Measurements from ENCODE around the gene HOXB9. TPM values are rescaled to one million over a fixed set of nuclear protein-coding genes. Genes with fewer than 3 reads are reported as not detected.

The HOXB9 gene
- total and polyA plus RNA-seq, 12 donors, result 0.11 to 2.7 (median 0.68) TPM; not detected in 2

DNA sequence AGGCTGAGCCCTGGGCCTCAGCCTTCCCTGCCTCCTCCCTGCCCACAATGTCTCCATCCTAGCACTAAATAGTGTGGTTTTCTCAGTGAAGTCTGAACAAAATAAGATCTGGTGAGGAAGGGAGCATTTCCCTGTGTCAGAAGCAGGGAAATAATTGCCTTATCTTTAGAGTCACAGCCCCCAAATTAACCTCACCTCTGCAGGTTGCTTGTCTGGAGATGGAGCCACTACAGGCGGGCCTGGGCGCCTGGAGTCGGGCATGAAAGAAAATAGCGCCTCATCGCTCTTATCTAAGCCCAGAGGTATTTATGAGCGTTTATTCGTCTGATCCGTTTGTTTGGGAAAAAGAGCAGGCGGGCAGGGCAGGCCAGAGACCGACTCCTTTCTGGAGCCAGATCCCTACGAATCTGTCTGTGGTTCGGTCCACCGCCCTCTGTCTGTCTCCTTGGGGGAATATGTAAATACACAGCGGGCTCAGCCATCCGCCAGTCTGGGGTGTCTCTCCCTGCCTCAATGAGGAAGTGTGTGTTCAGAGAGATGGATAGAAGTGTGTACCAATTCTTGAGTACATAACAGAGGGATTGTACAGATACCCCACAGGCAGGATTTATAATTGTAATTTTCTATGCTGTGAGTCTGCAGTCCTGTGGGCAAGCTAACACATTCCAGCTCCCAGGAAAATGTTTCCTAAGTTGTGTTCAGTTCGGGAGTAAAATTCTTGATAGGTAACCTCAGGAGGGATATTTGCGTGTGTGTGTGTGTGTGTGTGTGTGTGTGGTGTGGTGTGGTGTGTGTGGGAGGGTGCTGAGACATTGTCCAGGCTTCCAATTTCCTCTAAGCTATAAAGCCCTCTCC lies 25.7 kb downstream of the HOXB9 start:
- Histone ChIP-seq H3K27ac (no peak overlapping the region), H3K4me3 (no peak overlapping the region), H3K27me3 (no peaks in the 10 kb centered on the region), H3K36me3 (replicated peaks in 1 of 2) (peaks cover 0 to 8% of the 10 kb centered on the region in 2 donors), H3K9me3 (replicated peaks in 1 of 3) (no peaks in the 10 kb centered on the region), H3K4me1 (replicated peaks in 1 of 2) (peaks cover 0 to 30% of the 10 kb centered on the region in 2 donors)
- no peak for TF ChIP-seq POLR2A (IDR thresholded peaks at IDR 0.05)
- TF ChIP-seq, protein P1, sequence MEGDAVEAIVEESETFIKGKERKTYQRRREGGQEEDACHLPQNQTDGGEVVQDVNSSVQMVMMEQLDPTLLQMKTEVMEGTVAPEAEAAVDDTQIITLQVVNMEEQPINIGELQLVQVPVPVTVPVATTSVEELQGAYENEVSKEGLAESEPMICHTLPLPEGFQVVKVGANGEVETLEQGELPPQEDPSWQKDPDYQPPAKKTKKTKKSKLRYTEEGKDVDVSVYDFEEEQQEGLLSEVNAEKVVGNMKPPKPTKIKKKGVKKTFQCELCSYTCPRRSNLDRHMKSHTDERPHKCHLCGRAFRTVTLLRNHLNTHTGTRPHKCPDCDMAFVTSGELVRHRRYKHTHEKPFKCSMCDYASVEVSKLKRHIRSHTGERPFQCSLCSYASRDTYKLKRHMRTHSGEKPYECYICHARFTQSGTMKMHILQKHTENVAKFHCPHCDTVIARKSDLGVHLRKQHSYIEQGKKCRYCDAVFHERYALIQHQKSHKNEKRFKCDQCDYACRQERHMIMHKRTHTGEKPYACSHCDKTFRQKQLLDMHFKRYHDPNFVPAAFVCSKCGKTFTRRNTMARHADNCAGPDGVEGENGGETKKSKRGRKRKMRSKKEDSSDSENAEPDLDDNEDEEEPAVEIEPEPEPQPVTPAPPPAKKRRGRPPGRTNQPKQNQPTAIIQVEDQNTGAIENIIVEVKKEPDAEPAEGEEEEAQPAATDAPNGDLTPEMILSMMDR (IDR thresholded peaks at IDR 0.05), result no peak
- intact Hi-C loops (cut with DNase I), result no loop called here
- DNase-seq, result no peak
- 84 to 90% (median 87%) methylated on average over 17 of the region's 17 CpGs for WGBS, 4 donors

DNA sequence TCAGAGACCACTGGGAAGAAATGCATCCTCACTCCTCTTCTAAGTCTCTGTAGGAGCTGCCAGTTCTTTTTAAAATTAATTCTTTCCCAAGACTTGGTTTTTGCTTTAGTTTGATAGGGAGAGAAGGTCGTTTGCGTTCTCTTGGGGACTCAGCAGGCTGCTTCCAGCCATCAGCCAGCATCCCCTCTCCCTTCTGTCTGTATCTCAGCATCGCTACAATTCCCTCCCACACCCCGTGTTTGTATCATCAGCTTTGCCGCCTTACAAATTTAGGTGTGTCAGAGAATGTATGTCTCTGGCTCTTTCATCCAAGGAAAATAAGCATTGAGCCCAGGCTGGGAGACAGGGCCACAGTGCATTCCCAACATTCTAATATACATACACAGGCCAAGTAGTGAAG lies 26.8 kb downstream of the HOXB9 start:
- Histone ChIP-seq H3K36me3 (replicated peaks in 1 of 2) (peaks cover 0 to 13% of the 10 kb centered on the region in 2 donors), H3K4me1 (replicated peaks in 1 of 2) (peaks cover 0 to 33% of the 10 kb centered on the region in 2 donors), H3K27me3 (no peaks in the 10 kb centered on the region), H3K9me3 (replicated peaks in 1 of 3) (no peaks in the 10 kb centered on the region), H3K4me3 (no peak overlapping the region), H3K27ac (no peak overlapping the region)
- TF ChIP-seq POLR2A (IDR thresholded peaks at IDR 0.05), result no peak
- TF ChIP-seq, protein P1 (IDR thresholded peaks at IDR 0.05), result no peak
- intact Hi-C loops (cut with DNase I), result loop anchor here (5.0 to 10.0 kb wide), 2 partner anchors 255 to 262 kb away; no protein-coding TSS in a partner anchor
- no peak for DNase-seq
- WGBS, 4 donors, result 78 to 94% (median 89%) methylated on average over 5 of the region's 5 CpGs

DNA sequence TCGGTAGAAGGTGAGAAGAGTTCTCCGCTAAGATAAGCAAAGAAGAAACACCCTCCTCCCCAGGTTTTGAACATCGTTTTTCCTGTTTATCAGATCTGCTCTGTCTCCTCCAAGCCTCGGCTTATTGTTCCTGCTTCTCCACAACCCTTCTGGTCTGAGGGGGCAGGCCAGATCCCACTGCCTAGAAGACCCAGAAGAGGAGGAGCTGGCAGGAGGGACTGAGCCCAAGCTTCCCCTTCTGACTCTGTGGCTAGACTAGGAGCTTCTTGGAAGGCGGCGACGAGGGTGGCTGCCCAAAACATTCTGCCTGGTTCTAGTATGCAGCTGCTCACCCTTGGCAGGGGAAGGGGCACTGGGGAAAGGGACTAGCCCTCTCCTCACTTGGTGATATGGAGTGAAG lies 27.4 kb downstream of the HOXB9 start:
- H3K4me3 ChIP-seq, result no peak overlapping the region
- H3K27ac ChIP-seq, result peak overlapping the region in 1 of 5 donors; percentile 84
- WGBS, 4 donors, result 43 to 60% (median 53%) methylated on average over 4 to 7 of the region's 7 CpGs

More for the DNA sequence above, 27.4 kb downstream of the HOXB9 start:
- DNase-seq, result no peak
- Histone ChIP-seq H3K36me3 (replicated peaks in 1 of 2) (peaks cover 0 to 13% of the 10 kb centered on the region in 2 donors), H3K9me3 (replicated peaks in 1 of 3) (no peaks in the 10 kb centered on the region), H3K27me3 (no peaks in the 10 kb centered on the region), H3K4me1 (replicated peaks in 1 of 2) (peaks cover 0 to 38% of the 10 kb centered on the region in 2 donors)
- intact Hi-C loops (cut with DNase I), result loop anchor here (5.0 to 10.0 kb wide), 2 partner anchors 254 to 261 kb away; no protein-coding TSS in a partner anchor
- no peak for TF ChIP-seq POLR2A (IDR thresholded peaks at IDR 0.05)
- TF ChIP-seq, protein P1 (IDR thresholded peaks at IDR 0.05), result no peak
